ENCODE data around the gene CD109. TPM values are rescaled to one million over a fixed set of nuclear protein-coding genes. Genes with fewer than 3 reads are reported as not detected.

Gene CD109
- total and polyA plus RNA-seq, 2 of the 4 experiments (the other 2 are of a cell fraction) = 3.6 to 5.0 TPM

DNA sequence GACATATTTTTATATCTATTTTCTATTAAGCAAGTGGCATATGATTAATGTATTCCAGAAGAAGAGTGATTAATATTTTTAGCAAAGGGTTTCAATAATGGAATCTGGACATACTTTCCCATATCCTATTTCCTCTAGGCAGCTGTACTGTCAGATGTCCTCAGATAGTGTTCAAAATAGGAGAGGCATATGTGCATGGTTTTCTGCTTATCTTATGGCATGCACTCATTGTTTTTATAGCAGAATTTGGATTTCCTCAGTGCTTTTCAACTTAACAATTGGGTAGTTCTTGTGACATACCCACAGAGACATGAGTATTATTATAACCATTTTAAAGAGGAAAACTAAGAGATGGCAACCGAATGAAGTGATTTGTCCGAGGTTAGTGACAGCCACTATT, 29.6 kb upstream of the CD109 start:
- peak; percentile 34 for DNase-seq

More for the DNA sequence above, 29.6 kb upstream of the CD109 start:
- H3K23ac ChIP-seq (ENCODE audit: low read depth, low read length) = no peak overlapping the region
- no peak overlapping the region for H3K56ac ChIP-seq (ENCODE audit: extremely low read depth, insufficient read depth, low read length)
- no peak overlapping the region for H2AFZ ChIP-seq (replicated peaks; ENCODE audit: low read length, poor library complexity)
- dilution Hi-C loops (cut with HindIII; ENCODE audit: low sequenced_read_pairs, unreplicated experiment) (no loop called here), intact Hi-C loops (cut with micrococcal nuclease) (no loop called here), in situ Hi-C loops (cut with MboI; ENCODE audit: low sequenced_read_pairs) (no loop called here)
- no peak overlapping the region for H2AK5ac ChIP-seq (ENCODE audit: low read depth, low read length)
- H3K4me3 ChIP-seq (ENCODE audit: insufficient read depth, low read depth, low read length) = no peak overlapping the region
- no peak overlapping the region for H2BK5ac ChIP-seq (ENCODE audit: low read depth, low read length, poor library complexity, severe bottlenecking)
- ChIA-PET CTCF (interaction anchor here (1.9 kb wide), 1 partner anchor 67 kb away, joined by 5 read pairs; no protein-coding TSS in a partner anchor), POLR2A (ENCODE audit: unreplicated experiment) (interaction anchor here (0.5 to 0.6 kb wide), 2 partner anchors 12 to 68 kb away, joined by 3 to 4 read pairs; partner anchors contain the start of gene SLC17A5)
- ATAC-seq (ENCODE audit: low read depth) = peak; percentile 56
- no CpG with 5 or more reads among the region's 2 CpGs for WGBS, 2 experiments (ENCODE audit: extremely low coverage in 2 of 2, insufficient read length in 1 of 2)
- TF ChIP-seq RAD21 (IDR thresholded peaks at IDR 0.05; ENCODE audit: low read length) (no peak), POLR2A (IDR thresholded peaks at IDR 0.05; ENCODE audit: low read depth, low read length) (no peak), MXI1 (IDR thresholded peaks at IDR 0.05; ENCODE audit: borderline replicate concordance, low read depth, low read length) (no peak), RCOR1 (IDR thresholded peaks at IDR 0.05; ENCODE audit: insufficient replicate concordance, low read length) (no peak), CEBPB (IDR thresholded peaks at IDR 0.05; ENCODE audit: low read depth, low read length) (no peak), SMC3 (IDR thresholded peaks at IDR 0.05; ENCODE audit: low read depth, low read length) (no peak), CHD1 (IDR thresholded peaks at IDR 0.05; ENCODE audit: low read depth, low read length) (no peak), BHLHE40 (IDR thresholded peaks at IDR 0.05; ENCODE audit: low read depth, low read length) (no peak)
- TF ChIP-seq, protein P1, sequence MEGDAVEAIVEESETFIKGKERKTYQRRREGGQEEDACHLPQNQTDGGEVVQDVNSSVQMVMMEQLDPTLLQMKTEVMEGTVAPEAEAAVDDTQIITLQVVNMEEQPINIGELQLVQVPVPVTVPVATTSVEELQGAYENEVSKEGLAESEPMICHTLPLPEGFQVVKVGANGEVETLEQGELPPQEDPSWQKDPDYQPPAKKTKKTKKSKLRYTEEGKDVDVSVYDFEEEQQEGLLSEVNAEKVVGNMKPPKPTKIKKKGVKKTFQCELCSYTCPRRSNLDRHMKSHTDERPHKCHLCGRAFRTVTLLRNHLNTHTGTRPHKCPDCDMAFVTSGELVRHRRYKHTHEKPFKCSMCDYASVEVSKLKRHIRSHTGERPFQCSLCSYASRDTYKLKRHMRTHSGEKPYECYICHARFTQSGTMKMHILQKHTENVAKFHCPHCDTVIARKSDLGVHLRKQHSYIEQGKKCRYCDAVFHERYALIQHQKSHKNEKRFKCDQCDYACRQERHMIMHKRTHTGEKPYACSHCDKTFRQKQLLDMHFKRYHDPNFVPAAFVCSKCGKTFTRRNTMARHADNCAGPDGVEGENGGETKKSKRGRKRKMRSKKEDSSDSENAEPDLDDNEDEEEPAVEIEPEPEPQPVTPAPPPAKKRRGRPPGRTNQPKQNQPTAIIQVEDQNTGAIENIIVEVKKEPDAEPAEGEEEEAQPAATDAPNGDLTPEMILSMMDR (conservative IDR thresholded peaks at IDR 0.05; ENCODE audit: low read depth, low read length) = no peak
- TF ChIP-seq, protein P2, sequence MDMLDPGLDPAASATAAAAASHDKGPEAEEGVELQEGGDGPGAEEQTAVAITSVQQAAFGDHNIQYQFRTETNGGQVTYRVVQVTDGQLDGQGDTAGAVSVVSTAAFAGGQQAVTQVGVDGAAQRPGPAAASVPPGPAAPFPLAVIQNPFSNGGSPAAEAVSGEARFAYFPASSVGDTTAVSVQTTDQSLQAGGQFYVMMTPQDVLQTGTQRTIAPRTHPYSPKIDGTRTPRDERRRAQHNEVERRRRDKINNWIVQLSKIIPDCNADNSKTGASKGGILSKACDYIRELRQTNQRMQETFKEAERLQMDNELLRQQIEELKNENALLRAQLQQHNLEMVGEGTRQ (IDR thresholded peaks at IDR 0.05; ENCODE audit: low read depth, low read length) = no peak
- no peak overlapping the region for H3K9ac ChIP-seq (ENCODE audit: low read depth, low read length)
- H4K8ac ChIP-seq (ENCODE audit: low read depth in 2 of 2, low read length in 2 of 2) = no peak overlapping the region
- H2BK15ac ChIP-seq (ENCODE audit: low read depth, low read length) = no peak overlapping the region
- no peak overlapping the region for H3K4me2 ChIP-seq (ENCODE audit: low read depth, low read length)
- no peaks in the 10 kb centered on the region for H4K20me1 ChIP-seq (ENCODE audit: insufficient read depth, low read length)
- H3K9me1 ChIP-seq (ENCODE audit: insufficient read depth, low read length) = peaks cover 2% of the 10 kb centered on the region; the same call in 1 of the 2 replicates
- no peak overlapping the region for H3K14ac ChIP-seq (replicated peaks; ENCODE audit: low read depth, low read length)
- no peak overlapping the region for H4K5ac ChIP-seq (ENCODE audit: low read depth, low read length)
- no peak overlapping the region for H2BK20ac ChIP-seq (ENCODE audit: low read depth, low read length)
- H3K4ac ChIP-seq (ENCODE audit: low read depth, low read length) = no peak overlapping the region
- H3K18ac ChIP-seq (ENCODE audit: low read depth, low read length) = no peak overlapping the region
- no peaks in the 10 kb centered on the region for H3K27me3 ChIP-seq (ENCODE audit: control insufficient read depth, insufficient read depth, low read length)
- no peak overlapping the region for H2BK120ac ChIP-seq (ENCODE audit: low read depth, low read length)
- H3K9me3 ChIP-seq (ENCODE audit: control insufficient read depth, insufficient read depth, low read length) = no peaks in the 10 kb centered on the region
- H4K91ac ChIP-seq (ENCODE audit: insufficient read depth, low read depth, low read length) = no peak overlapping the region
- H3K27ac ChIP-seq (ENCODE audit: insufficient read depth, low read length) = no peak overlapping the region
- no TSS peak for BruUV-seq (replicated peaks)
- no peaks in the 10 kb centered on the region for H3K79me1 ChIP-seq (ENCODE audit: low read depth in 1 of 2, low read length in 2 of 2)
- H2AK9ac ChIP-seq (replicated peaks; ENCODE audit: low read depth, low read length, poor library complexity) = no peak overlapping the region
- H3K36me3 ChIP-seq (ENCODE audit: control insufficient read depth, insufficient read depth, low read length) = no peaks in the 10 kb centered on the region
- H3K4me1 ChIP-seq (ENCODE audit: control insufficient read depth, insufficient read depth, low read length) = no peaks in the 10 kb centered on the region

Measured in IMR-90 (cell line).